ENCODE measurements around the gene ROR2.

Gene ROR2

DNA sequence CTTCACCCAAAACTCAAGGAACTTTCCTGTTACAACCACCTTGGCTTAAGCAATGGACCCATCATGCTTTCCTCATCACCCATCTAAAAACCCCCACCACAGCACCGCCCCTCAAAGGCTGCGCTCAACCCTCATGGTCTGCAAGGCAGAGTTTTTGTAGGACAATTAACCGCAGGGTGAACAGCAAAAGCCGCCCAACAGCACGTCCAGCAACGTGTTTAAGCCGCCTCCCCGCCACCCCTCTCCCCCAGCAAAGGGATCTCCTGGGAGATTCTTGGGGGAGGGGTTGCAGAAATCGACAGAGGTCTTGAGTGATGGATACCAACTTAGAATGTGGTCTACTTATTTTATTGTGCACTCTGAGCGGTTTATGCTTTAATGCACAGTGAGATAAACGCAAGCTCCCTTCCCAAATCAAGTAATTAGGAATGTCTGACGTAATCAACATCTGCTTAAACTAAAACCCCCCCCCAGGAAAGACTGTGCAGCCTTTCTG lies 1.9 kb downstream of the ROR2 start:
- no peak for DNase-seq

DNA sequence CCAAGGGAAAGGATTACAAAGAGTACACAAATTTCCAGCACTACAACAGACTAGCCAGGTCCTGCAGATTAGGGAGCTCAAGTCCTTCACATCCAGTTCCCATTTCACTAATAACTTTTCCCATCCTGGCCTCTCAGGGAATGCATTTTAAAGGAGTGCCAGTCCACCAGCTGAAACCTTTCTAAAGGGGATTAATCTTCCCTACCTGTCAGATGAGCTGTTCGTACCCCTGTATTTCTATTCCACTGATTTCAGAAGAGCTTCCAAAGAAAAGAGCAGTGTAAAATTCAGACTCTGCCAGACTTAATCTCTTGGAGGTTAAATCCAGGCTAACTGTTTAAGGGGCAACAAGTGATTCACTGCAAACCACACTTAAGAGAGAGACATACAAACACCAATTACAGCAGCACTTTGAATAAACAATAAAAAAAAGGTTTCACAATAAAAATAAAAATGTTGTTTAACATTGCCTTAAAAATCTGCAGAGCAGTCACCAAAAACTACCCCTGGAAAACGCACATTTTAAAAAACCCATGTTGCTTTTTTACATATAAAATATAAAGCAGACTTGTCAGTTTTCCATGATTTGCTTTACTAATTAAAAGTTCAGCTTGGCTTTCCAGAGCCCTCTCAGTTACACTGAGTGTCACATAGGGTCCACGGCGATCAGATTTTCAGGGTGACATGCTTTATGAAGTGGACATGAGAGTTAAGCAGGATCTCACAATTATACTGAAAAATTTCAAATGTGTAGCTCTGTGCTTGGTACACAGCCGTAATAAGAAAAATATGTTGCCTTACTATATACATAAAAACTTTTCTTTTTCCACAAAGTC lies 3.2 kb downstream of the ROR2 start:
- DNase-seq = no peak

DNA sequence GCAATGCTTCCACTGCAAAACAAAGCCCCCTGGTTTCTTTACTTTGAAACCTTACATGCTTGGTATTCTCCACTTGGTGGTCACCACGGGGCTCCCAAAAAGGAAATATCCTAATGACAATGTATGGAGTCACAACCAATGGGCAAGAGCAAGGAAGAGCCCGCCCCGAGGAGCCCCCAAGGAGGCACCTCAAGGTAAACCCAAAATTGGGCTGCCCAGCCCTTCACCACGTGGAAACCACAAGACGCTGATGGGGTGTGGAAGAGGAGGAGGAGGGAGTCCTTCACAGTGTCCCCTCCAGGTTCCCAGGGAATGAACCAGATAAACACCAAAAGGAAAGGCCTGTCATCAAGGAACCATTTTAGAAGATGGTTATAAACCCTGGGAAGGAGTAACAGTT lies 3.8 kb downstream of the ROR2 start:
- no peak for DNase-seq

DNA sequence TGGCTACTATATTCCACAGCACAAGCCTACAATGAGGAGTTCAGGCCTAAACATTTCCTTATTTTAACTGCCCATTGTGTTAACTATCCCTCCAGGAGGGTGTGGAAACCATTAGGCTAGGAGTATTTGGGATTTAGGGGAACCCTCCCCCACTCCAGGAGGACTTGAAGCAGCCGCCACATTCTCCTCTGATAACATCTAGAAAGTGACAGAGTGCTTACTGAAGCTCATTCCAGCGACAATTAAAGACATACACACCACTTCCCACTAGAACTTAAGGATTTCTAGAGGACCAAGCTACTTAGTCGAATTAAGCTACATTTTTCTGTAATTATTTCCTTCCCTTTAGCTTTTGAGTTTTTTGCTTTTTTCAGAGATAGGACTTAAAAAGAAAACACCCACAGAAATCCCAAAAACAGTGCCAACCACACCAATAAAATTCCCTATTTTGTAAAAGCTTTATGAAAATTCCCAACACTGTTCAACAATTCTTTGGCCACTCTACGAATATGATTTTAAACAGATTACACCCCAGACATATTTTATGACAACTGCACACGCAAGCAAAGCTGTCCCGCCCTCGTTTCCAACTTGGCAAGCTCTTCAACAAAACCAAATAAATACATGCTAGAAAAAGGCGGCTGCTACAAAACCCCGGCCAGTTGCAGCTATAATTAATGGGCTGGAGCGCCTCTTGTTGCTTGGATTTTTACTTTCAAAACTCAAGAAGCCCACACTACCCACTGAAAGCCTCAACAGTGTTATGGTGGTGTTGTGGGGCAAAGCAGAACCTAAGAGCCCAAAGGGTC lies 4.5 kb downstream of the ROR2 start:
- no peak for DNase-seq

DNA sequence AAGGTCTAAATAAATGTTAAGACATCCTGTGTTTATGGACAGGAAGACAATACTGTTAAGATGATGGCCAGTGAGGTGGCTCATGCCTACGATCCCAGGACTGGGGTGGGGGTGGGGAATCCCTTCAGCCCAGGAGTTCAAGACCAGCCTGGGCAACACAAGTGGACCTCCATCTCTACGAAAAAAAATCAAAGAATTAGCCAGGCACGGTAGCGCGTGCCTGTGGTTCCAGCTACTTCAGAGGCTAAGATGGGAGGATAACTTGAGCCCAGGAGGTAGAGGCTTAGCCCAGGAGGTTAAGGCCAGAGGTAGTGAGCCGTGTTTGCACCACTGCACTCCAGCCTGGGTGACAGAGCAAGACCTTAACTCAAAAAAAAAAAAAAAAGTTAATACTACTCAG lies 5.3 kb downstream of the ROR2 start:
- DNase-seq = no peak

DNA sequence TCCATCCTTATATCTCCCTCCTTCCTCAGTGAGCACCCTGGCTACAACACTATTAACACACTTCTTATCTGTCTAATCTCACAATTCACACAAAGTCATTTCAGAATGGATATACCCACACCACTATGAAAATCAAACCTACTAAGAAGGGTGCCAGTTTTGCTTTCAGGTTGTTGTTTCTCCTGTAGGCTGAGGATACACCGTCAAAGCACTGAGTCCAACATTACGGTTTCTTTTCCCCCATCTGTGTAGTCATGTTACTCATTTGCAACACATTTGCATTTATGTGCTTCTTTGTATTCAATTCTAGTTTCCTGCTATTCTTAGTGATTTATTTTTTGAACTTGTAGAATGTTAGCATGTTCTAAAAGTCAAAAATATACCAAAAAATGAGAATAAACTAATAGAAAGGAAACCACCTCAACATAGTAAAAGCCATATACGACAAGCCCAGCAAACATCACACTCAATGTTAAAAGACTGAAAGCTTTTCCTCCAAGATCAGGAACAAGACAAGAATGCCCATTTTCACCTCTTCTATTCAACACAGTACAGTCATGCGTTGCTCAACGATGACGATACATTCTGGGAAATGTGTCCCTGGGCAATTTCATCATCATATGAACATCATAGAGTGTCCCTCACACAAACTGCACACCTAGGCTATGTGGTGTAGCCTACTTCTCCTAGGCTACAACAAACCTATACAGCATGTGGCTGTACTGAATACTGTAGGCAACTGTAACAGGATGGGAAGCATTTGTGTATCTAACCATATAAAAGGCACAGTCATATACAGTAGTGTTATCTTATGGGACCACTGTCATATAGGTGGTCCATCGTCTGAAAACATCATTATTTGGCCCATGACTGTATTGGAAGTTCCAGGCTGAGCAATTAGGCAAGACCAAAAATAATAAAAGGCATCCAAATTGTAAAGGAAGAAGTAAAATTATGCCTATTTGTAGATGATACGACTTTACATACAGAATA lies 6.3 kb downstream of the ROR2 start:
- no peak for DNase-seq

DNA sequence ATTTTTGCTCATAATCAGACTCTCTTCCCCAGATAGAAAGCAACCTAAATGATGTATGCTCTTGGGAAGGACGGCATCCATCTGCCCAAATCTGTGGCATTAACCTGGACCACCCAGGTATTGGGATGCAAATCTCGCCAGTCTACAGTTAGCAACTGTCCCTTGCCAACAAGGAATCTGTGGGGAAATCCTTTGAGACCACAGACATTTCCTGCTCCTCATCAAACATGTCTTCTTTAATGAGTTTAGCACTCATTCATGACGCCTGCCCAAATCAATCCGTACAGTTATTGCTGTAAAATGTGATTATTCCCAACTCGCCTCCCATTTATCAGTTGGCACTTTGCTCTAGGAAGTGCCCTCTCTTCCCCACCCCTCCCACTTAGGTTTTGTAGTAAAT lies 7.8 kb downstream of the ROR2 start:
- DNase-seq = no peak

DNA sequence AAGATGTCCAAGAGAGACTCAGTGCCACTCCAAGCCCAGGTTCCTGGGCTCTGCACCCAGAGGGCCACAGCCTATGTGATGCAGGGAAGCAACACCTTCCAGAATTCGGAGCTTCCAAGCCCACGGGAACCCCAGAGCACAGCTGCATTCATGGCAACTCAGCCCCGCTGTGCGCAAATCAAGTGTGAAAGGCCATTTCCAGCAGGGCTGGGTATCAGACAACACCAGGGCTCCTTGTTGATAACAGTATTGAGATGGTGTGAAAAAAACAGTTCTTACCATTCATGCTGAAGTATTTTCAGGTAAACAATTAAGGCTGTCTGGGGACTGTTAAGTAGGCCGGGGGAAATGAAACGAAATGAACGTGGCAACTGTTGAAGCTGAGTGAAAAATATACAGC lies 10.1 kb downstream of the ROR2 start:
- no peak for DNase-seq

DNA sequence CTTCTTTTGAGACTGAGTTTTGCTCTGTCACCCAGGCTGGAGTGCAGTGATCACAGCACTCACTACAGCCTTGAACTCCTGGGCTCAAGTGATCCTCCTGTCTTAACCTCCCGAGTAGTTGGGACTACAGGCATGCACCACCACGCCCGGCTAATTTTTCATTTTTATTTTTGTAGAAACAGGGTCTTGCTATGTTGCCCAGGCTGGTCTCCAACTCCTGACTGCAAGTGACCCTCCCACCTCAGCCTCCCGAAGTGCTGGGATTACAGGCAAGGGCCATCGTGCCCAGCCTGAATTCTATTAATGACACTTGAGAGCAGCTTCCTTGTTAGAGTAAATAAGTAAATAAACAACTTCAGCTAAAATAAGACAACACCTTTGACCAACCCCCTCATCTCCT lies 12.3 kb downstream of the ROR2 start:
- DNase-seq = no peak

DNA sequence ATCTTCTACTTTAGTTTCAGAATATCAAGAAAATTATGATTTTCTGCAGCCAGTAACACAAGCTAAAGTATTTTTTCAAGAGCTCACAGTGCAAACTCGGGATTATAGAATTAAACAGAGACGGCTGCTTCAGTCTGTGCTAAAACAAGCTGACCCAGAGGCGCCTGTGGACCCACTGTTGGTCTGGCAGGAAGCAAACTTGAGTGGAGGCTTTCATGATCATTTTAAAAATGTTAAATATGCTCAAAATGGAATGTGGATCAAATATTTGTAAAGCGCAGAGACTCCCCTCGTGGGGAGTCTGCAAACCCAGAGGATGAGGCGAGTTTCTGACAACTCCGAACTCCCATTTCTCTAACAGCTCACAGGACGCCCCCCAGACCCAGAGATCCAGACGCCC lies 13.0 kb downstream of the ROR2 start:
- no peak for DNase-seq

DNA sequence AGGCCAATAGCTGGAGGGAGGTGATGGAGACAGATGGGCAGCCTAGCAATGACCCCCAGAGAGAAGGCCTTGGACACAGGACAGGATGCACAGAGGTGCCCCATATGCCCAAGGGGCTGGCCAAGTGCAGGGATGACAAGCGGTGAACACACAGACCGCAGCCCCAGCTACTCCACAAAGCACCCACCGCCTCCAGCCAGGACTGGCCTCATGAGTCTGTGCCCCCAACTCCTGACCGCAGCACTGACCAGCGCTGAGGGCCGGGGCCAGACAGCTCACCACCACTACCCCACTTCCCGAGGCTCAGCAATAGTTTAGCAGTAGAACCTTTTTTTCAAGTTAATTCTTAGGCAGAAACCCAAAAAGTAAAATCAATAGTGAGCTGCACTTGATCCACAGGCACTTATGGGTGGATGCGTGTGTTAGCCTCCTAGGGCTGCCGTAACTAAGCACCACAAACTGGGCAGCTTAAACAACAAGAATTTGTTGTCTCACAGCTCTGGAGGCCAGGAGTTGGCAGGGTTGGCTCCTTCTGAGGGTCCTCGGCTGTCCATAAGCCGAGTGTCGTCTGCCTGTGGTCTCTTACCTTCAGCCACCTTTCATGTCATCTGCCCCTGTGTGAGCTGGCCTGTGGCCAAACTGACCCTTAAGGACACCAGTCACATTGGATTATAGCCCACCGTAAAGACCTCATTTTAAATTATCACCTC lies 14.1 kb downstream of the ROR2 start:
- no peak for DNase-seq

DNA sequence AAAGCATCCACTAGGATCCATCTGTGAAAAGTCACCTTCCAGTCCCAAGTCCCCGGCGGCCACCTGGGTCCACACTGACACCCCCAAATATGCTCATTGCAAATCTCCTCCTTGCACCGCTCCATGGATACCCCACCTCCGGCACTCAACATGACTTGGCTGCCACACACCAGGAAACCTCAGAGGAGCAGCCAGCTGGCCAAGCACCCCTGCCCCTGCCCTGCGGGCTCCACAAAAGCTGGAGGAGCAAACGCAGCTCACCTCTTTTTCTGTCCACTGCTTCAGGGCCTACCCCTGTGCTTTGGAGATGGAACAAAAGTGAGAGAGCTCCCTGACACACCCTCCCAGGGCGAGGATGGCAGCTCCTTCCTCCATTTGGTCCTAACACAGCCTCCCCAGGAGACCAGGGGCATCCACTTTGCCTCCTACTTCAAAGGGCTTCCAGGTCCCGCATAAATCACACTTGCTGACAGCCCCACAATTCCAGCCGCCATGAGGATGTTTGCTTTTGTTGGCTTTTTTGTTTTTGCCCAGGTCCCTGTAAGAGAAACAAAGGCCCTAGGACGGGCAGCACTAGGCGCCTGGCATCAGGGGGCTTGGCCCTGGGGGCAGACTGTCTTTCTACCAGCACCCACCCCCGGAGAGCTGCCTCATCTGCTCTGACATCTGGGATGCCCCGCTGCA lies 14.8 kb downstream of the ROR2 start:
- DNase-seq = no peak

DNA sequence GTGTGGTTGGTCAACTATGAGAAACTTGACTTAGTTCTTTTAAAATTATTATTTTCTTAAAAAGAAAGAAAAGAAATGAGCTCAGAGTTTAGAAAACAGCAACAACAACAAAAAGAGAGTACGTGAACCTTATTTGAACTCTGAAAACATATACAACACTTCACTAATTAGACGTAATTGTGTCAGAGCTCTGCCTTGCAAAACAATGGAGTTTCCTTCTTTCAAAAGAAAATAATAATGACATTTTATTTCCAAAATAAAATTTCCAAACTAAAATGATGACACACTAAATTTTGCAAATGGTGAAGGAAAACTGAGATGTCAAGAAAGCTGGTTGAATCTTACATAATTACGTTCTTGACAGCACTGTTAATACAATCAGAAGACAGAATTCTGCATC lies 15.4 kb downstream of the ROR2 start:
- DNase-seq = no peak

DNA sequence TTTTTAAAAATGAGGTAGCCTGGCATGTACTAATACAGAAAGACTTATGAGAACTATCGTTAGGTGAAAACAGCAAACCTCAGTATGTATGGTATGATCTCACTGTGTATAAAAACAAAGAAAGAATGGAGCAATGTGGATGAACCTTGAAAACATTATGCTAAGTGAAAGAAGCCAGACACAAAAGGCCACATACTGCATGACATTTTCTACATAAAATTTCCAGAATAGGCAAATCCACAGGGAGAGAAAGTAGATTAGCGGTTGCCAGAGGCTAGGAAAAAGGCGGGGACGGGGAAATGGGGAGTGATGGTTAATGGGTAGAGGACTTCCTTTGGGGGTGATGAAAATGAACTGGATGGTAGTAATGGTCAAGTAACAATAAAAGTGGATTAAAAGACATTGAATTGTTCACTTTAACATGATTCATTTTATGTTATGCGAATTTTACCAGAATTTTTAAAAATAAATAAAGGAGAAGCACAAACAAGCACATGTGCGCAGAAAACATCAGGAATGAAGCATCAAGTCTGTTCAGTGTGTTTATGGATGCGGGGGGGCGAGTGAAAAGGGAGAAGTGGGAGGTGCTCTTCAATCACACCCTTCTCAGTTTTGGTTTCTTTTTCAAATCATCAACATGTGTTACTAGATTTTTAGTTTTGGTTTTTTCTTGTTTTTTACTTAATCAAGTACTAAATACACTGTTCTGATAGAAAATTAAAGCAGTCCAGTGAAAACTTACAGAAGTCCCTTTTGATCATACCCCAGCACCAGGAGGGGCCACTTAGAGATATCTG lies 16.3 kb downstream of the ROR2 start:
- DNase-seq = no peak

DNA sequence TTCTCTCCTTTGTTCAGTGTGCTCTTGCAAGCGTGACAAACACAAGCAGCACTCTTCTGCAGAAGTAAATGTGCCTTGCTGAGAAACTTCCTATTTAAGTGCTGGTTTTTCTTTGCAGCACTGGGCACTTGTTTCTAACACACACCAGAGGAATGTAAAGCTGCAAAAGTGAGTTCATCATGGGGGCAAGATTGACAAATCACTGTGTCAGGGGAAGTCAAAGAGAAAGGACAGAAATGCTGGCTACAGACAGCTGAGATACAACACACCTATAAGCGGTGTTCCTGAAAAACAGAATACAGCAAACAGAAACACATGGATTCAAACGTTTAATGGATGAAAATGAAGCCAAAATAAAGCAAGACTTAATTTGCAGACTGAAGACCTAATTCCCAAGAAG lies 19.6 kb downstream of the ROR2 start:
- no peak for DNase-seq

DNA sequence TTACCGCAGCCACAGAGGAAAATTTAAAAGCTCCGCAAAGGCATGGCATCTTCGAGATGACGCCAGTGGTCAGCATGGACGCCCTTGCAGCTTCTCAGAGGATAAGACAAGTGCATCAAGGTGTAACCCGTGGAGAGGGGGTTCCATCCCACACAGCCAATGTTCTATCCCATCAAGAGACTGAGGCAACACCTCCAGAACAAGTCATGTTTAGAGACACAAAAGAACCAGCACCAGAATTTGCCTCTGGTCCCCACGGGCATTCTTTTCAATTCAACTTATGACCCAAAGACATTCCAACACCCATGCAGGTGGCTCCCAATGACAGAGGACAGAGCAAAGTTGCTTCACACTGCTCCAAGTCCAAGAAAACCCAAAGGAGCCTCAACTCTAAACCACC lies 20.7 kb downstream of the ROR2 start:
- DNase-seq = no peak

DNA sequence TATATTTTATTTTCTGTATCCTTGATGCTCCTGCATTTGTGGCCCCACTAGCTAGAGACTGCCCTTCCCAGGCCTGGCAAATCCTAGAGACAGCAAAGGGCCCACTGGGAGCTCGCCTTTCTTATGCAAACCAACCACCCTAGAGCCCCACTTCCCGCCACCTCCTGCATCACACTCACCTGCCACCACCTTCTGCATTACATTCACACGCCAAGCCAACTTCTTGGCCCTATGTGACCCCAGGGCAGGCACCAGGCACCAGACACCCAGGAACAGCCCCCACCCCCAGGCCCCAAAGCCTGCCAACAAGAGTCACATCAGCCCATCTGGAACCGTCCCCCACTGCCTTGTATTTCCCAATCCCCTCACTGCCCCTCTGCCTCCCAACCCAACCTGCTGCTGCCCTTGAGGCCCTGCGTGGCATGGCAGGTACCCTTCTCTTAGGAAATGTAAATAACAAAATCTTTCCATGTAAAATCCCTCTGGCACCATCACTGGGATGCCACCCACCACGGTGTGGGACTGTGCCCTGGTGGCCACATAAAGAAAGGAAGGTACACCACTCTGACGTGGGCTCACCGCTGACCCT lies 22.0 kb downstream of the ROR2 start:
- no peak for DNase-seq

DNA sequence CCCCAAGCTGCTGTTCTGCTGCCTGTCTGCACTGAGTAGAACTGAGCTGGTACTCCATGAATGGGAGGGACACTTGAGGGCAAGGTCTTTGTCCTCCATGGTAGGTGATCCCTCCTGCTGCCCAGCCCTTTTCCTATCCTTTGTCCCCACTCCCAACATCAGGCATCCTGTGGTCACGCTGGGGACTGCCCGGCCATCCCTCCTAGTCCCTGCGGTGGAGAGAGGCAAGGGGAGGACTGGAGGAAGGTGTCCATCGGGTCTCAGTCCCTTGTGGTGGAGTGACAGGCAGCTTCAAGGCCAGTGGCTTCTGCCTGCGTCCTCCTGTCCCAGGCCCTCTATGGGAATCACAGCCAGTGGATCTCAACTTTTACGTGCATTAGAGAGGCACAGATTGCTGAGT lies 25.9 kb downstream of the ROR2 start:
- DNase-seq = no peak

DNA sequence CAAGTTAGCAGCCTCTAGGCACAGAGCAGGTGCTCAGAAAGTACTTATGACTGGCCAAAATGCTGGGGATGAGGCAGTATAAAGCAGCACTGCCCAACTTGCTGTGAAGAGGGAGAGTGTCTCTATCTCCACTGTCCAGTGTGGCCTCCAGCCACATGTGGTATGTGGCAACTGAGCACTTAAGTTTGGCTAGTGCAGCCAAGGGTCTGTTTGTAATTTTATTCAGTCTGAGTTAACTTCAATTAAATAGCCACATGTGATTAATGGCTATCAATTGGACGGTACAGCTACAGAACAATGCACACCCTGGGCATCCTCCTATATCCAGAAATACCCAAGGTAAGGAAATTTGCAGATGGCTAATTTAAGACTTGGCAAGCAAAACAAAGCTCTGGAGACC lies 26.9 kb downstream of the ROR2 start:
- no peak for DNase-seq

DNA sequence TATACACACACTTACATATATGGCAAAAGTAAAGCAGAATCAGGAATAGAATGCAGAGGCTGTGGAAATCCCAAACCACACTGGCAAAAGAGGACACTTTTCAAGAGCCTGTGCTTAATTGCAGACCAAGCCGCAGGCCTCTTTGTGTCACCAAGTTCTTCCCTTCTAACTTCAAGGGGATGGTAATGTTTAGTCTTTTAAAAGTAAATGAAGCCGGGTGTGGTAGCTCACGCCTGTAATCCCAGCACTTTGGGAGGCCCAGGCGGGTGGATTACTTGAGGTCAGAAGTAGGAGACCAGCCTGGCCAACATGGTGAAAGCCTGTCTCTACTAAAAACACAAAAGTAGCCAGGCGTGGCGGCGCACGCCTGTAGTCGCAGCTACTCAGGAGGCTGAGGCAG lies 28.7 kb downstream of the ROR2 start:
- DNase-seq = no peak

Measured in NCI-H1694 treated with DMSO at 0.1 percent for 48 hours (cell line).